ENCODE measurements around the gene ABCA6.
A peak's percentile ranks its signal among the peaks of the same experiment; 100 is the strongest.
"Not testable (repeated sequence)": the region's sequence is repeated elsewhere in the genome, so short reads cannot be mapped to it uniquely, and the experiment has no call there.

ABCA6 gene

GRCh38 chr17:69073392-69073791 lies 68.3 kb downstream of the ABCA6 start:
- H3K4ac ChIP-seq (ENCODE audit: low read length); H3K27ac ChIP-seq (replicated peaks; ENCODE audit: low read length); H3K23ac ChIP-seq (ENCODE audit: low read depth, low read length, poor library complexity); H3K14ac ChIP-seq (ENCODE audit: low read length); DNase-seq (ENCODE audit: low spot score); H3K4me1 ChIP-seq (ENCODE audit: control insufficient read depth in 2 of 2, insufficient read depth in 1 of 2, low read depth in 1 of 2, low read length in 2 of 2); H3K79me1 ChIP-seq (ENCODE audit: low read depth, low read length); H3K9ac ChIP-seq (ENCODE audit: low read depth, low read length, poor library complexity); H2BK12ac ChIP-seq (ENCODE audit: low read length); H4K8ac ChIP-seq (ENCODE audit: low read depth, low read length); H2BK120ac ChIP-seq (ENCODE audit: low read depth, low read length); H3K27me3 ChIP-seq (ENCODE audit: control insufficient read depth in 3 of 3, insufficient read depth in 3 of 3, low read depth in 1 of 3, low read length in 3 of 3); H2AFZ ChIP-seq (ENCODE audit: low read length); H3K4me3 ChIP-seq (ENCODE audit: low read length in 2 of 2); H3K4me2 ChIP-seq (ENCODE audit: insufficient read depth, low read length, poor library complexity, severe bottlenecking); H3K9me3 ChIP-seq (replicated peaks in 1 of 2; ENCODE audit: control insufficient read depth in 2 of 2, insufficient read depth in 1 of 2, low read depth in 1 of 2, low read length in 2 of 2); H2BK15ac ChIP-seq (ENCODE audit: low read length); H2BK5ac ChIP-seq (ENCODE audit: low read length); H2AK5ac ChIP-seq (ENCODE audit: low read depth, low read length); H3K36me3 ChIP-seq (replicated peaks in 1 of 2; ENCODE audit: control insufficient read depth in 2 of 2, insufficient read depth in 2 of 2, low read length in 2 of 2); H4K91ac ChIP-seq (ENCODE audit: low read depth, low read length, poor library complexity); H3K18ac ChIP-seq (ENCODE audit: low read length): not testable (repeated sequence)

DNA sequence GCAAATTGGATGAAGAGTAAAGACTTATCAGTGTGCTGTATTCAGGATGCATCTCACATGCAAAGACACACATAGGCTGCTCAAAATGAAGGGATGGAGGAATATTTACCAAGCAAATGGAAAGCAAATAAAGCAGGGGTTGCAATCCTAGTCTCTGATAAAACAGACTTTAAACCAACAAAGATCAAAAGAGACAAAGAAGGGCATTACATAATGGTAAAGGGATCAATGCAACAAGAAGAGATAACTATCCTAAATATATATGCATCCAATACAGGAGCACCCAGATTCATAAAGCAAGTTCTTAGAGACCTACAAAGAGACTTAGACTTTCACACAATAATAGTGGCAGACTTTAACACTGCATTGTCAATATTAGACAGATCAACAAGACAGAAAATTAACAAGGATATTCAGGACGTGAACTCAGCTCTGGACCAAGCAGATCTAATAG lies 68.9 kb downstream of the ABCA6 start:
- not testable (repeated sequence) for H2BK5ac ChIP-seq (ENCODE audit: low read length); H3K4me3 ChIP-seq (ENCODE audit: low read length in 2 of 2); H3K14ac ChIP-seq (ENCODE audit: low read length); H3K4me1 ChIP-seq (ENCODE audit: control insufficient read depth in 2 of 2, insufficient read depth in 1 of 2, low read depth in 1 of 2, low read length in 2 of 2); H3K18ac ChIP-seq (ENCODE audit: low read length); H3K79me1 ChIP-seq (ENCODE audit: low read depth, low read length); H2AK5ac ChIP-seq (ENCODE audit: low read depth, low read length); H3K4me2 ChIP-seq (ENCODE audit: insufficient read depth, low read length, poor library complexity, severe bottlenecking); H4K8ac ChIP-seq (ENCODE audit: low read depth, low read length); H3K27ac ChIP-seq (replicated peaks; ENCODE audit: low read length); H3K4ac ChIP-seq (ENCODE audit: low read length); H2BK120ac ChIP-seq (ENCODE audit: low read depth, low read length); H3K9me3 ChIP-seq (replicated peaks in 1 of 2; ENCODE audit: control insufficient read depth in 2 of 2, insufficient read depth in 1 of 2, low read depth in 1 of 2, low read length in 2 of 2); H2AFZ ChIP-seq (ENCODE audit: low read length); H3K27me3 ChIP-seq (ENCODE audit: control insufficient read depth in 3 of 3, insufficient read depth in 3 of 3, low read depth in 1 of 3, low read length in 3 of 3); H2BK12ac ChIP-seq (ENCODE audit: low read length); DNase-seq (ENCODE audit: low spot score); H3K9ac ChIP-seq (ENCODE audit: low read depth, low read length, poor library complexity); H3K23ac ChIP-seq (ENCODE audit: low read depth, low read length, poor library complexity); H3K36me3 ChIP-seq (replicated peaks in 1 of 2; ENCODE audit: control insufficient read depth in 2 of 2, insufficient read depth in 2 of 2, low read length in 2 of 2); H2BK15ac ChIP-seq (ENCODE audit: low read length); H4K91ac ChIP-seq (ENCODE audit: low read depth, low read length, poor library complexity)
- WGBS, 2 donors (ENCODE audit: extremely low coverage in 2 of 2, insufficient read length in 2 of 2, insufficient replicate concordance in 1 of 2) = no CpG with 5 or more reads among the region's 1 CpG

DNA sequence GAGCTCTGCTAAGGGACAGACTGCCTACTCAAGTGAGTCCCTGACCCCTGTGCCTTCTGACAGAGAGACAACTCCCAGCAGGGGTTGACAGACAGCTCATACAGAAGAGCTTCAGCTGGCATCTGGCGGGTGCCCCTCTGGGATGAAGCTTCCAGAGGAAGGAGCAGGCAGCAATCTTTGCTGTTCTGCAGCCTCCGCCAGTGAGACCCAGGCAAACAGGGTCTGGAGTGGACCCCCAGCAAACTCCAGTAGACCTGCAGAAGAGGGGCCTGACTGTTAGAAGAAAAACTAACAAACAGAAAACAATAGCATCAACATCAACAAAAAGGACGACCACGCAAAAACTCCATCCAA lies 70.5 kb downstream of the ABCA6 start:
- DNase-seq (ENCODE audit: low spot score); H3K4me1 ChIP-seq (ENCODE audit: control insufficient read depth in 2 of 2, insufficient read depth in 1 of 2, low read depth in 1 of 2, low read length in 2 of 2); H4K8ac ChIP-seq (ENCODE audit: low read depth, low read length); H3K14ac ChIP-seq (ENCODE audit: low read length); H2AK5ac ChIP-seq (ENCODE audit: low read depth, low read length); H3K9ac ChIP-seq (ENCODE audit: low read depth, low read length, poor library complexity); H3K36me3 ChIP-seq (replicated peaks in 1 of 2; ENCODE audit: control insufficient read depth in 2 of 2, insufficient read depth in 2 of 2, low read length in 2 of 2); H3K4me2 ChIP-seq (ENCODE audit: insufficient read depth, low read length, poor library complexity, severe bottlenecking); H3K9me3 ChIP-seq (replicated peaks in 1 of 2; ENCODE audit: control insufficient read depth in 2 of 2, insufficient read depth in 1 of 2, low read depth in 1 of 2, low read length in 2 of 2); H4K91ac ChIP-seq (ENCODE audit: low read depth, low read length, poor library complexity); H2BK12ac ChIP-seq (ENCODE audit: low read length); H3K79me1 ChIP-seq (ENCODE audit: low read depth, low read length); H2BK120ac ChIP-seq (ENCODE audit: low read depth, low read length); H3K4ac ChIP-seq (ENCODE audit: low read length); H2BK5ac ChIP-seq (ENCODE audit: low read length); H3K4me3 ChIP-seq (ENCODE audit: low read length in 2 of 2); H3K27me3 ChIP-seq (ENCODE audit: control insufficient read depth in 3 of 3, insufficient read depth in 3 of 3, low read depth in 1 of 3, low read length in 3 of 3); H3K18ac ChIP-seq (ENCODE audit: low read length); H3K23ac ChIP-seq (ENCODE audit: low read depth, low read length, poor library complexity); H3K27ac ChIP-seq (replicated peaks; ENCODE audit: low read length); H2BK15ac ChIP-seq (ENCODE audit: low read length): not testable (repeated sequence)
- WGBS, 2 donors (ENCODE audit: extremely low coverage in 2 of 2, insufficient read length in 2 of 2, insufficient replicate concordance in 1 of 2) = no CpG with 5 or more reads among the region's 4 CpGs
- peak overlapping the region; percentile 2 for H2AFZ ChIP-seq (ENCODE audit: low read length)

GRCh38 chr17:69070378-69071232 lies 71.1 kb downstream of the ABCA6 start:
- H3K4me3 ChIP-seq (ENCODE audit: low read length in 2 of 2); H3K27ac ChIP-seq (replicated peaks; ENCODE audit: low read length); H4K8ac ChIP-seq (ENCODE audit: low read depth, low read length); H2BK120ac ChIP-seq (ENCODE audit: low read depth, low read length); H3K4ac ChIP-seq (ENCODE audit: low read length); H3K14ac ChIP-seq (ENCODE audit: low read length); H3K9me3 ChIP-seq (replicated peaks in 1 of 2; ENCODE audit: control insufficient read depth in 2 of 2, insufficient read depth in 1 of 2, low read depth in 1 of 2, low read length in 2 of 2); H2AK5ac ChIP-seq (ENCODE audit: low read depth, low read length); H3K23ac ChIP-seq (ENCODE audit: low read depth, low read length, poor library complexity); H3K4me1 ChIP-seq (ENCODE audit: control insufficient read depth in 2 of 2, insufficient read depth in 1 of 2, low read depth in 1 of 2, low read length in 2 of 2); H2BK12ac ChIP-seq (ENCODE audit: low read length); H3K4me2 ChIP-seq (ENCODE audit: insufficient read depth, low read length, poor library complexity, severe bottlenecking); H3K36me3 ChIP-seq (replicated peaks in 1 of 2; ENCODE audit: control insufficient read depth in 2 of 2, insufficient read depth in 2 of 2, low read length in 2 of 2); H2BK5ac ChIP-seq (ENCODE audit: low read length); H2BK15ac ChIP-seq (ENCODE audit: low read length); H3K79me1 ChIP-seq (ENCODE audit: low read depth, low read length); H3K27me3 ChIP-seq (ENCODE audit: control insufficient read depth in 3 of 3, insufficient read depth in 3 of 3, low read depth in 1 of 3, low read length in 3 of 3); H3K9ac ChIP-seq (ENCODE audit: low read depth, low read length, poor library complexity); DNase-seq (ENCODE audit: low spot score): not testable (repeated sequence)
- Histone ChIP-seq H2AFZ (ENCODE audit: low read length) (peak overlapping the region; percentile 2), H4K91ac (ENCODE audit: low read depth, low read length, poor library complexity) (peak overlapping the region; percentile 38), H3K18ac (ENCODE audit: low read length) (peak overlapping the region; percentile 2)
- no CpG with 5 or more reads among the region's 12 CpGs for WGBS, 2 donors (ENCODE audit: extremely low coverage in 2 of 2, insufficient read length in 2 of 2, insufficient replicate concordance in 1 of 2)

Data from neuronal stem cell (in vitro differentiated cells).